Esophagus squamous epithelium (tissue), 5 donors: ENCODE measurements around the gene SYT5. TPM values are rescaled to one million over a fixed set of nuclear protein-coding genes. Genes with fewer than 3 reads are reported as not detected.

Experiments used
- DNase-seq: peaks from one replicate; lab custom pipeline; 2025; lab: John Stamatoyannopoulos, UW
- H3K27ac ChIP-seq, 4 donors: fragments of 200-600 bp; sonication (generic); one replicate each; pipeline ENCODE4 v1.5.1; 2016 to 2019; ENCODE audit warnings: mild to moderate bottlenecking in 1 of 4
- H3K27me3 ChIP-seq, 4 donors: fragments of 200-600 bp; sonication (generic); 1 replicate in 3 of 4; 2 replicates in 1 of 4; pipeline versions ENCODE4 v1.5.1 to v1.6.0; 2017 to 2021; ENCODE audit warnings: antibody characterized with exemption in 1 of 4
- H3K36me3 ChIP-seq, 3 donors: fragments of 200-600 bp; sonication (generic); one replicate each; pipeline ENCODE4 v1.5.1; 2016 to 2019
- H3K4me1 ChIP-seq, 3 donors: fragments of 200-600 bp; sonication (generic); one replicate each; pipeline ENCODE4 v1.5.1; 2017 to 2019
- H3K4me3 ChIP-seq, 4 donors: fragments of 200-600 bp; sonication (generic); 1 replicate in 3 of 4; 2 replicates in 1 of 4; pipeline ENCODE4 v1.5.1; 2016 to 2019; ENCODE audit warnings: mild to moderate bottlenecking in 2 of 4, moderate library complexity in 1 of 4
- H3K9me3 ChIP-seq, 3 donors: fragments of 200-600 bp; sonication (generic); one replicate each; pipeline ENCODE4 v1.5.1; 2016 to 2019
- POLR2A ChIP-seq, 4 donors: fragments of 450-650 bp; IDR thresholded peaks; one replicate each; pipeline ENCODE4 v1.6.1; 2017; ENCODE audit warnings: antibody characterized with exemption in 4 of 4, mild to moderate bottlenecking in 4 of 4, moderate library complexity in 3 of 4
- WGBS, 2 donors: methylation state at CpG; one replicate each; pipeline ENCODE4 v1.1.5; 2018; 5-methylcytosine and 5-hydroxymethylcytosine counted together
- intact Hi-C: fragments of 100-400 bp; cut with DNase I; formaldehyde crosslinking; loops from one replicate; pipeline ENCODE4 v1.15.0; 2022
- total RNA-seq, 4 donors: library from RNA; depleted of rRNA; stranded (reverse); fragments of >200 nt; gene quantifications; one replicate each; pipeline ENCODE4 v1.1.0, GENCODE V29; 2016
- TF ChIP-seq, protein P1 (sequence below), 6 experiments: fragments of 450-650 bp in 4 of 6; fragments of 200-600 bp in 2 of 6; sonication (generic) in 2 of 6; IDR thresholded peaks; one replicate each; pipeline ENCODE4 v1.5.1; 2016 to 2019; ENCODE audit warnings: antibody characterized with exemption in 6 of 6, mild to moderate bottlenecking in 4 of 6, moderate library complexity in 4 of 6
- donor health status: DM: yes; HTN: yes; CAD: no.

Gene SYT5
- total RNA-seq, 4 donors from 2014 or later: 0.22 TPM; not detected in 3

DNA sequence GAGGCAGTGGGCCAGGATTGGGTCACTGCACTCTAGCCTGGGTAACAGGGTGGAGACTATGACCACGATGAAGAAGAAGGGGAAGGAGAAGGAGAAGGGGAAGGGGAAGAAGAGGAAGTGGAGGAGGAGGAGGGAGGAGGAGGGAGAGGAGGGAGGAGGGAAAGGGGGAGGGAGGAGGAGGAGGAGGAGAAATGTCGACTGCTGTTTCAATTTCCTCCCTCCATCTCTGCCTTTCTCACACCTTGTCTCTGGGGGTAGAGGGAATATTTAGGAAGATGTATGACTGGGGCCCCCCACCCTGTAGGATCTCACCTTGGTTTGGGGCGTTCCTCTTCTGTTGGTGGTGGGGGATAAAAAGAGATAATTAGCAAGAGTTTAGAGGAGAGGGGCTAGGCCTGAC lies 34.9 kb downstream of the SYT5 start:
- Histone ChIP-seq H3K27ac (no peak overlapping the region), H3K4me1 (peaks cover 7 to 25% (median 12%) of the 10 kb centered on the region in 3 donors), H3K9me3 (no peaks in the 10 kb centered on the region), H3K36me3 (no peaks in the 10 kb centered on the region), H3K4me3 (no peak overlapping the region), H3K27me3 (peaks cover 0 to 99% (median 13%) of the 10 kb centered on the region in 4 donors)
- intact Hi-C loops: no loop called here
- WGBS, 2 donors: 26 to 27% methylated on average over 3 of the region's 3 CpGs
- DNase-seq: no peak
- no peak for TF ChIP-seq POLR2A (IDR thresholded peaks at IDR 0.05)
- TF ChIP-seq, protein P1, sequence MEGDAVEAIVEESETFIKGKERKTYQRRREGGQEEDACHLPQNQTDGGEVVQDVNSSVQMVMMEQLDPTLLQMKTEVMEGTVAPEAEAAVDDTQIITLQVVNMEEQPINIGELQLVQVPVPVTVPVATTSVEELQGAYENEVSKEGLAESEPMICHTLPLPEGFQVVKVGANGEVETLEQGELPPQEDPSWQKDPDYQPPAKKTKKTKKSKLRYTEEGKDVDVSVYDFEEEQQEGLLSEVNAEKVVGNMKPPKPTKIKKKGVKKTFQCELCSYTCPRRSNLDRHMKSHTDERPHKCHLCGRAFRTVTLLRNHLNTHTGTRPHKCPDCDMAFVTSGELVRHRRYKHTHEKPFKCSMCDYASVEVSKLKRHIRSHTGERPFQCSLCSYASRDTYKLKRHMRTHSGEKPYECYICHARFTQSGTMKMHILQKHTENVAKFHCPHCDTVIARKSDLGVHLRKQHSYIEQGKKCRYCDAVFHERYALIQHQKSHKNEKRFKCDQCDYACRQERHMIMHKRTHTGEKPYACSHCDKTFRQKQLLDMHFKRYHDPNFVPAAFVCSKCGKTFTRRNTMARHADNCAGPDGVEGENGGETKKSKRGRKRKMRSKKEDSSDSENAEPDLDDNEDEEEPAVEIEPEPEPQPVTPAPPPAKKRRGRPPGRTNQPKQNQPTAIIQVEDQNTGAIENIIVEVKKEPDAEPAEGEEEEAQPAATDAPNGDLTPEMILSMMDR (IDR thresholded peaks at IDR 0.05): no peak

DNA sequence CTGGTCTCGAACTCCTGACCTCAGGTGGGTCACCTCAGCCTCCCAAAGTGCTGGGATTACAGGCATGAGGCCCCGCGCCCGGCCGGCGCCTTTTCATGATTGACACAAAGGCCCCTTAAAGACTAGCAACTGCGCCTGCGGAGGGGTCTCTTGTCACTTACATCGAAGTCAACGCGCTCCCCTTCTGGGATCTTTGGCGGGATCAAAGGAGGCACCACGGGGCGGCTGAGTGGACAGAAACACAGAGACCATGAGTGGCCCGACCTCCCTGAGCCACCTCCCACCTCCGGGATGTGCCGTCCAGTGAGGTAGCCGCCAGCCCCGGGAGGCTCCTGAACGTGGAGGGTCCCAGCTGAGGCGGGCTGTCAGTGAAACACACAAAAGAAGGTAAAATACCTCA lies 38.4 kb downstream of the SYT5 start:
- no peak overlapping the region for H3K4me3 ChIP-seq
- H3K27me3 ChIP-seq: peaks cover 0 to 98% (median 11%) of the 10 kb centered on the region in 4 donors
- peaks cover 7 to 21% (median 10%) of the 10 kb centered on the region in 3 donors for H3K4me1 ChIP-seq
- WGBS, 2 donors: 19 to 45% methylated on average over 10 to 13 of the region's 21 CpGs
- H3K9me3 ChIP-seq: no peaks in the 10 kb centered on the region
- H3K27ac ChIP-seq: no peak overlapping the region
- DNase-seq: no peak
- intact Hi-C loops: no loop called here
- no peaks in the 10 kb centered on the region for H3K36me3 ChIP-seq
- TF ChIP-seq, protein P1 (IDR thresholded peaks at IDR 0.05): no peak
- no peak for TF ChIP-seq POLR2A (IDR thresholded peaks at IDR 0.05)

DNA sequence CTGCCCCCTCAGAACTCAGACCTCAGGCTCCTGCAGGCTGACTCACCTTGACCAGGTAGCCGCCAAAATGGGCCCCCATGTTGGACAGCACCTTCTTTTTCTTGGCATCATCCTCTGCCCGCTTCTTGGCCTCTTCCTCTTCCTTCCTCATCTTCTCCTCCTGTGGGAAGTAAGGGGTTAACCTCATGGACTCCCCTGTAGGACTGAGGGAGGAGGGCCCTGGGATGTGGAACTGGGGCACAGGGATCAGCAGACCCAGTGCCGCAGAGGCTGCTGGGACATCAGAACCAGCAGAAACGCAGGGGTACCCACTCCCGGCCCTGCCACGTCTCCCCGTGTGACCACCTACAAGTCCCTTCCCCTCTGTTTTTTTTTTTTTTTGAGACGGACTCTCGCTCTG lies 42.2 kb downstream of the SYT5 start:
- intact Hi-C loops: loop anchor here (5.0 kb wide), 1 partner anchor 369 kb away; no protein-coding TSS in a partner anchor
- DNase-seq: no peak
- no peaks in the 10 kb centered on the region for H3K9me3 ChIP-seq
- TF ChIP-seq POLR2A (IDR thresholded peaks at IDR 0.05): no peak
- TF ChIP-seq, protein P1 (IDR thresholded peaks at IDR 0.05): no peak
- H3K4me3 ChIP-seq: no peak overlapping the region
- 55 to 62% methylated on average over 9 of the region's 9 CpGs for WGBS, 2 donors
- no peak overlapping the region for H3K27ac ChIP-seq
- no peaks in the 10 kb centered on the region for H3K36me3 ChIP-seq
- peaks cover 0 to 6% (median 0%) of the 10 kb centered on the region in 3 donors for H3K4me1 ChIP-seq
- peaks cover 0 to 88% (median 0%) of the 10 kb centered on the region in 4 donors for H3K27me3 ChIP-seq

DNA sequence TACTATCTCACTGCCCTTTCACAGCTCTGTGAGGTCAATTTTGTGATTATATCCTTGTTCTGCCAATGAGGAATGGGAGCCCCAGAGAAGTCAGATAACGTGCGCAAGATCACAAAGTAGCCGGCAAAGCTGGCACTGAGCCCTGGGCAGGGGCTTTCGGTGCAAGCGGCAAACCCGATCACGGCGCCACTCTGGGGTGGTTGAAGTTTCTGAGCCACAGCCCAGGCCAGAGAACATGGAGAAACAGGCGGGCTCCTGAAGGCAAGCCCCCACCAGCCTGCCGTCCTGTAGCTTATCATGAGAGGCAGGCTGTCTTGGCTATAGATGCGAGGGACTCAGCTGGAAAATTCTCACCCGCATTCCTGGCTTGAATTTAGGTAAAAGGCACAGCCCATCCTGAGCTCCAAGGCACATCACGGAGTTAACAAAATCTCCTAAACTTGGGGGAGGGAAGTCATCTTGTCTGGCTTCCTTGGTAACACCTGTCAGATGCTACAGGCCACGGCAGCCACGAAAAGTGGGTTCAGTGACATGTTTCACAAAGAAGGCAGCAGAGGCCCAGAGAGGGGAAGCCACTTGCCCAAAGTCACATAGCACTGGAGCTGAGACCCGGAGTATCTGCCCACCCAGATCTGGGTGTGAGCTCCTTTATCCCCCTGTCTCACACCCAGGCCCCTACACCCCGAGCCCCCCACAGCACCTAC lies 43.5 kb downstream of the SYT5 start:
- no peaks in the 10 kb centered on the region for H3K36me3 ChIP-seq
- no peak for DNase-seq
- 83 to 88% methylated on average over 9 to 15 of the region's 17 CpGs for WGBS, 2 donors
- no peaks in the 10 kb centered on the region for H3K9me3 ChIP-seq
- H3K4me3 ChIP-seq: no peak overlapping the region
- peaks cover 0 to 6% (median 0%) of the 10 kb centered on the region in 3 donors for H3K4me1 ChIP-seq
- no peak overlapping the region for H3K27ac ChIP-seq
- no peak for TF ChIP-seq POLR2A (IDR thresholded peaks at IDR 0.05)
- TF ChIP-seq, protein P1 (IDR thresholded peaks at IDR 0.05): no peak
- intact Hi-C loops: loop anchor here (5.0 kb wide), 1 partner anchor 371 kb away; no protein-coding TSS in a partner anchor
- H3K27me3 ChIP-seq: peaks cover 0 to 86% (median 0%) of the 10 kb centered on the region in 4 donors

DNA sequence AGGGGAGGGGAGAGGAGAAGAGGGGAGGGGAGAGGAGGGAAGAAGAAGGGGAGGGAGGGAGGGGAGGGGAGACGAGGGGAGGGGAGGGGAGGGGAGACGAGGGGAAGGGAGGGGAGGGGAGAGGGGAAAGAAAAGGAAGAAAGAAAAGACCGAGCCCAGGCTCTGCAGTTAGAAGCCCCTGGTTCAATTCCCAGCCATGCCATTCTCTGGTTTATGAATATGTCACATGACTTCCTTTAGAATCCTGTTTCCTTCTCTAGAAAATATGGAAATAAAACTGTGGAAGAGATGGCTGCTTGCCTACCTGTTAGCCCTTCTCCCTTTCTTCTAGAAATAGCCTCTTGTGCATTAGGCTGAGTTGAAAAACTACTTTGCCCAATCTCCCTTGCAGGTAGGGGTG lies 45.4 kb downstream of the SYT5 start:
- WGBS, 2 donors: 36 to 57% methylated on average over 1 of the region's 3 CpGs
- no peak overlapping the region for H3K4me3 ChIP-seq

More for the DNA sequence above, 45.4 kb downstream of the SYT5 start:
- DNase-seq: no peak
- no peaks in the 10 kb centered on the region for H3K9me3 ChIP-seq
- no peaks in the 10 kb centered on the region for H3K4me1 ChIP-seq
- H3K36me3 ChIP-seq: no peaks in the 10 kb centered on the region
- TF ChIP-seq, protein P1 (IDR thresholded peaks at IDR 0.05): no peak
- no peak for TF ChIP-seq POLR2A (IDR thresholded peaks at IDR 0.05)
- H3K27me3 ChIP-seq: peaks cover 0 to 77% (median 0%) of the 10 kb centered on the region in 4 donors
- H3K27ac ChIP-seq: no peak overlapping the region
- intact Hi-C loops: loop anchor here (5.0 kb wide), 1 partner anchor 373 kb away; no protein-coding TSS in a partner anchor
